GM10847 (cell line): Measurements from ENCODE around the gene CBLL1.

ENCODE experiments used
- POLR2A ChIP-seq: IDR thresholded peaks from 2 replicates; pipeline ENCODE4 v1.6.1; 2011; ENCODE audit not compliant: insufficient read length; ENCODE audit errors: extremely low read depth

Gene CBLL1

DNA sequence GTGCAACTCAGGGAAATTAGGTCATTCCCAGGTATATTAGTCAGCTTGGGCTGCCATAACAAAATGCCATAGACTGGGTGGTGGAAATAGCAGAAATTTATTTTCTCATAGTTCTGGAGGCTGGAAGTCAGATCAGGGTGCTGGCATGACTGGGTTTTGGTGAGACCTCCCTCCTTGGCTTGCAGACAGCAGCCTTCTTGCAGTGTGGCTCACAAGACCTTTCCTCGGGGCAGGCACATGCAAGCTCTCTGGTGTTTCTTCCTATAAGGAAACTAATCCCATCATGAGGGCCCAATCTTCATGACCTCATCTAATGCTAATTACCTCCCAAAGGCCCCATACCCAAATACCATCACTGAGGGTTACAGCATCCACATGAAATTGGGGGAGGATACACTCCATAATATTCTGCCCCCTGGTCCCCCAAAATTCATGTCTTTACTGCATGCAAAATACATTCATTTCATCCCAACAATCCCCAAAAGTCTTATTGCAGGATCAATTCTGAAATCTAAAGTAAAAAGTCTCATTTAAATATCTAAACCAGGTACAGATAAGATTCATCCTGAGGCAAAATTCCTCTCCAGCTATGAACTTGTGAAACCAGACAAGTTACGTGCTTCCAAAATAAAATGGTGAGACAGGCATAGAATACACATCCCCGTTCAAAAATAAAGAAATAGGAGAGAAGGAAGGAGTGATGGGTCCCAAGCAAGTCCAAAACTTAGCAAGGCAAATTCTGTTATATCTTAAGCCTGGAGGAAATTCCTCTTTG is 17.4 kb upstream of the CBLL1 start:
- TF ChIP-seq POLR2A = no peak

GRCh38 chr7:107728276-107728675 is 15.7 kb upstream of the CBLL1 start:
- TF ChIP-seq POLR2A = no peak

GRCh38 chr7:107742678-107743566 is 1.0 kb upstream of the CBLL1 start:
- no peak for TF ChIP-seq POLR2A

DNA sequence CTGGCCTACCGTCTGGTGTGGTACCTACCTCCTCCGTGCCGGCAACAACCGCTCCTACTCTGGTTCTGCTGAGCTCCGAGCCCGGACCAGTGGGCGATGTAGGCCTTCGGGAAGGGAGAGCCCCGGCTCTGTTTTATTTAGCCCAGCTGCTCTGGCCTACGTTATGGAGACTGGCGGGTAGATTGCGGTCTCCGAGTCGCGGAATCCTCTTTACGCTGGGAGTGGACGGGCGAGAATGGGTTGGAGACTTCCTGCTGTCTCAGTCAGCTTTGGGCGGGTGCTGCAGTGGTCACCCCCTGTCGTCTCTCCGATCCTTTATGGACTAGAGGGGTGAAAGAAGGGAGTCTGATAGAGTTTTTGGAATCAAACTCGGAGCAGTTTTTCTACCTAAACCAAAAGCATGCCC is 406 bp downstream of the CBLL1 start:
- no peak for TF ChIP-seq POLR2A

GRCh38 chr7:107746006-107746405 is 2.1 kb downstream of the CBLL1 start:
- no peak for TF ChIP-seq POLR2A

- TF ChIP-seq POLR2A = no peak
Measured at GRCh38 chr7:107751113-107751512, 7.2 kb downstream of the CBLL1 start.

GRCh38 chr7:107754642-107755041 is 10.7 kb downstream of the CBLL1 start:
- TF ChIP-seq POLR2A = no peak

DNA sequence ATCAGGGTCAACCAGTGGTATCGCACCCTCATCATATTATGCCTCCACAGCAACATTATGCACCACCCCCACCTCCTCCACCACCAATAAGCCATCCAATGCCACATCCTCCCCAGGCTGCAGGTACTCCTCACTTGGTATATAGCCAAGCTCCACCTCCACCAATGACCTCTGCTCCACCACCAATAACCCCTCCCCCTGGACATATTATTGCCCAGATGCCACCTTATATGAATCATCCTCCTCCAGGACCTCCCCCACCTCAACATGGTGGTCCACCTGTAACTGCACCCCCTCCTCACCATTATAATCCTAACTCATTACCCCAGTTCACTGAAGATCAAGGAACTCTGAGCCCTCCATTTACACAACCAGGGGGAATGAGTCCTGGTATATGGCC is 14.7 kb downstream of the CBLL1 start:
- no peak for TF ChIP-seq POLR2A

GRCh38 chr7:107767391-107767790 is 23.4 kb downstream of the CBLL1 start:
- no peak for TF ChIP-seq POLR2A

DNA sequence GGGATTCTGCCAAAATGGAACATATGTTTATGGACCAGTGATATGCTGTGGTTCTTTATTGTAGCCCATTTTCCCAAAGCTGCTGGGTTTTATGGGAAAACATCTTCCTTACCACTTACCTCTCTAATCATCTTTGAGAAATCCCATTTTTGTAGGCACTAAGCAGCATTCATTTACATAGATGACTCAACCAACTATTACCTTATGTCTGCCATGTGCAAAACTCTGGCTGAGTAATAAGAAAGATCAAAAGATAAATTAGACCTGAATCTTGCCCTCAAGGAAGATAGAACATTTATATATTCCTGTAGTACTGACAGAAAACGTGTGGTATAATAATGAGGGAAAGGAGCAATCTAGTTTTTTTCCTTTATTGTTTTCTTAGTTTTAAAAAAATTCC is 24.3 kb downstream of the CBLL1 start:
- TF ChIP-seq POLR2A = no peak

GRCh38 chr7:107773027-107773426 is 29.1 kb downstream of the CBLL1 start:
- no peak for TF ChIP-seq POLR2A

GRCh38 chr7:107777702-107778101 is 33.8 kb downstream of the CBLL1 start:
- TF ChIP-seq POLR2A = no peak

DNA sequence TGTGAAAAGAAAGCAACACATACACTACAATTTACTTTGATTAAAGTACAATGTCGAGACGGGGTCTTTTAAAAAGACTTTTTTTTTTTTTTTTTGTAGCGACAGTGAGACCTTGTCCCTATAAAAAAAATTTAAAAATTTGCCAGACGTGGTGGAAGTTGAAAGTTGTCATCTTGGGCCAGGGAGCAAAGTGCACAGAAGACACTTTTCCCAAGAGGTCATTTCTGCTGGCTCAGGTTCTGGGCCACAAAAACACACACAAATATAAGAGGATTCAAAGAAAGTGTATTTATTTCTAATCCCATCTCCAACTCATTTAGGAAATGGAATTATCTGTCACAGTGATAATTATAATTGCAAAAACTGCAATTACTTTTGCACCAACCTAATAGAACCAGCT is 34.3 kb downstream of the CBLL1 start:
- no peak for TF ChIP-seq POLR2A

GRCh38 chr7:107779647-107780099 is 35.7 kb downstream of the CBLL1 start:
- TF ChIP-seq POLR2A = no peak

- TF ChIP-seq POLR2A = no peak
Measured at GRCh38 chr7:107782374-107782773, 38.4 kb downstream of the CBLL1 start.

GRCh38 chr7:107783648-107784047 is 39.7 kb downstream of the CBLL1 start:
- TF ChIP-seq POLR2A = no peak
